Activated T-helper 1 cell treated with anti-CD3 and anti-CD28 coated beads, Interleukin-12 subunit alpha, Interleukin-12 subunit beta, Interleukin-2, Interleukin-4 antibody, amounts not matched to agents 30 ng/mL and 10 ng/mL and 1 ng/mL, durations not matched to agents 14 hours and 24 hours and 36 hours (primary cell): ENCODE data around the gene TRAP1. TPM values are rescaled to one million over a fixed set of nuclear protein-coding genes. Genes with fewer than 3 reads are reported as not detected.

Experiments
- DNase-seq: peaks from one replicate; pipeline ENCODE4 v3.0.0; 2021; ENCODE audit warnings: low spot score
- H3K27ac Mint-ChIP-seq: one replicate; pipeline ENCODE4 v1.8.0; 2021; ENCODE audit warnings: mild to moderate bottlenecking, mixed read lengths
- H3K27me3 Mint-ChIP-seq: one replicate; pipeline ENCODE4 v1.8.0; 2022; ENCODE audit warnings: mild to moderate bottlenecking, moderate library complexity, mixed read lengths; ENCODE audit not compliant: insufficient read depth
- H3K36me3 Mint-ChIP-seq: one replicate; pipeline ENCODE4 v1.8.0; 2021; ENCODE audit warnings: low read depth, mixed read lengths
- H3K4me1 Mint-ChIP-seq: one replicate; pipeline ENCODE4 v1.8.0; 2021; ENCODE audit warnings: low read depth, mixed read lengths
- H3K4me3 Mint-ChIP-seq: one replicate; pipeline ENCODE4 v1.8.0; 2021; ENCODE audit warnings: mild to moderate bottlenecking, moderate library complexity, mixed read lengths
- H3K9me3 Mint-ChIP-seq: one replicate; pipeline ENCODE4 v1.8.0; 2021; ENCODE audit warnings: mixed read lengths
- intact Hi-C: fragments of 100-400 bp; cut with micrococcal nuclease; formaldehyde crosslinking; loops from one replicate; pipeline ENCODE4 v1.15.1; 2024
- total RNA-seq: library from RNA; stranded (reverse); gene quantifications from 2 replicates; pipeline ENCODE4 v1.2.3, GENCODE V29; 2022

Gene TRAP1
- total RNA-seq, 1 donor from 2014 or later: 353 TPM

DNA sequence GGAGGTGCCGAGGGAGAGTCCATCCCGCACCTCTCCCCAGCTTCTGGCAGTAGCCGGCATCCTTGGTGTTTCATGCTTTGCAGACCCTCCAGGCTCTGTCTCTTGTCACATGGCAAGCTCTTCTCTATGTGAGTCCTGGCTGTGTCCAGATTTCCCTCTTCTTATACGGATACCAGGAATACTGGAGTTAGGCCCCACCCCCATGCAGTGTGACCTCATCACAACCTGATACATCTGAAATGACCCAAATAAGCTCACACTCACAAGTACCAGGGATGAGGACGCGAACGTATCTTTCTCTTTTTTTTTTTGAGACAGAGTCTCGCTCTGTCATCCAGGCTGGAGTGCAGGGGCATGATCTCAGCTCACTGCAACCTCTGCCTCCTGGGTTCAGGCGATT is 23.3 kb downstream of the TRAP1 start:
- H3K9me3 Mint-ChIP-seq: no peaks in the 10 kb centered on the region
- intact Hi-C loops: no loop called here
- H3K4me1 Mint-ChIP-seq: peaks cover 9% of the 10 kb centered on the region
- H3K4me3 Mint-ChIP-seq: no peak overlapping the region
- no peaks in the 10 kb centered on the region for H3K27me3 Mint-ChIP-seq
- DNase-seq: no peak
- H3K36me3 Mint-ChIP-seq: peaks cover 9% of the 10 kb centered on the region
- H3K27ac Mint-ChIP-seq: no peak overlapping the region

DNA sequence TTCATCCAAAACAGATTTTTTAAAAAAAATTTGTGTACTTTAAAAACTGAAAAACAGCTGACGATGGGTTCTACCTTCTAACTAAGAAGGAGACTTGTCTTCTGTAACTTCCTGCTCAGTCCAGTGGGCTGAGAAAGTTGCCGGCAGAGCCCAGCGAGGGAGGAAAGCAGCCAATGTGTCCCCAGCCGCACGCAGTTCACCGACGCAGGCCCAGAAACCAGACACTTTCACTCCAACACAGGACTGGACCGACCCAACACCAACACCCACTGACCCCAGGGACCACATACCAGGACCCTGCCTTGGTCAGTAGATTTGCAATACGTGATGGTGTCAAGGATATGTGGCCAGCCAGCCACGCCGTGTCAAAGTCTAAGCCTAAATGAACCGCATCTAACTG is 25.6 kb downstream of the TRAP1 start:
- DNase-seq: no peak
- peaks cover 21% of the 10 kb centered on the region for H3K36me3 Mint-ChIP-seq
- intact Hi-C loops: loop anchor here (2.0 kb wide), 1 partner anchor 25 kb away; the partner anchor contains the start of gene TRAP1

DNA sequence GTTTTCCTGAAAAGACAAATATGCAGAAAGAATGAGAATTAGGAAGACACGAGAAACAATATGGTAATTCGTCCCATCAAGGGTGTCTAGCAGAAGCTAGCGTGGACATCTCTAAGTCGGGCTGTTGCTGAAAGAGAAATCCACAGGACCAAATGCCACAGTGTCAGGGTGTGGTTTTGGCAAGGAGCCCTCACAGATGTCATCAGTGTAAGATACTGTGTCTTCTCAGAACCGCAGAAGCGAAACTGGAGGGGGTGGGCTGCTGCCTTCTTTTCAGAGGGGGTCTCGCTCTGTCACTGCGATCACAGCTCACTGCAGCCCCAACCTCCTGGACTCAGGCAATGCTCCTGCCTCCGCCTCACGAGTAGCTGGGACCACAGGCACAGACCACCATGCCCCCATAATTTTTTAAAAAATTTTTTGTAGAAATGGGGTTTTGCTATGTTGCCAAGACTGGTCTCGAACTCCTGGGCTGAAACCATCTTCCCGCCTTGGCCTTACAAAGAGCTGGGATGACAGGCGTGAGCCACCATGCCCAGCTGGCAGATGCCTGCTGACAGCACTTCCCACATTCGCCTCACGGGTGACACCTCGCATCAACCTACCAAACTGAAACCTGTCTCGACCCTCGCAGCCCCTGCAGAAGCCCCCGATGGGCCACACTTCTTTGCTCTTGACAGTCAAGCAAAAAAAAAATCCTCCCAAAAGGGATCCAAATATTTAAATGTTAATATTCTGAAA is 26.2 kb downstream of the TRAP1 start:
- H3K27me3 Mint-ChIP-seq: no peaks in the 10 kb centered on the region
- intact Hi-C loops: loop anchor here (1.0 to 2.0 kb wide), 2 partner anchors 26 to 189 kb away; partner anchors contain the start of genes CREBBP and TRAP1
- H3K4me3 Mint-ChIP-seq: no peak overlapping the region
- no peak for DNase-seq
- H3K4me1 Mint-ChIP-seq: peaks cover 9% of the 10 kb centered on the region
- no peak overlapping the region for H3K27ac Mint-ChIP-seq
- peaks cover 21% of the 10 kb centered on the region for H3K36me3 Mint-ChIP-seq
- no peaks in the 10 kb centered on the region for H3K9me3 Mint-ChIP-seq

More for the DNA sequence above, 25.6 kb downstream of the TRAP1 start:
- Mint-ChIP-seq H3K4me3 (no peak overlapping the region), H3K27ac (no peak overlapping the region), H3K27me3 (no peaks in the 10 kb centered on the region), H3K4me1 (peaks cover 9% of the 10 kb centered on the region), H3K9me3 (no peaks in the 10 kb centered on the region)

DNA sequence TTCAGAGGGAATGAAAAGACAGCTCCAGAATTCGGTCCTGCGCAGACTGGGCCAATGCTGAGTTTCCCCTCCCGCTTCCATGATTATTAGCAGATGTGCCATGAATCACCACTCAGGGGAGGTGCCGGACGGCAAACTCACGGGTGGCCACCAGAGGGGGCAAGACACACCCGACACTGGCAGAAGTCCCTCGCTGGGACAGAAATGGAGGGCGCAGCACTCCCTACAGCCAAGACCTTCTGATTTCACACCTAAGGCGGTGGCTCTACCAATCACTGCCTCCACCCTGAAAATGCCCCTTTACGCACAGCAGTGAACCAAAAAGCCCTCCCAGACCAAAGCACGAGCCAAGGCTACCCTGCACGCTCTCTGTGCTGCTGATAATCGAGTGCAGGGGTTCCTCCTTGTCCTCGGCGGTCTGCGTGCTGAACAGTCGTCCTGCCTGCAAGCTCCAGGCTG is 26.8 kb downstream of the TRAP1 start:
- H3K36me3 Mint-ChIP-seq: peaks cover 22% of the 10 kb centered on the region
- DNase-seq: peak; percentile 72
- H3K4me3 Mint-ChIP-seq: peak overlapping the region; percentile 28
- intact Hi-C loops: loop anchor here (1.0 to 2.0 kb wide), 2 partner anchors 26 to 190 kb away; partner anchors contain the start of genes CREBBP and TRAP1
- peaks cover 9% of the 10 kb centered on the region for H3K4me1 Mint-ChIP-seq
- no peak overlapping the region for H3K27ac Mint-ChIP-seq
- no peaks in the 10 kb centered on the region for H3K27me3 Mint-ChIP-seq
- H3K9me3 Mint-ChIP-seq: no peaks in the 10 kb centered on the region

DNA sequence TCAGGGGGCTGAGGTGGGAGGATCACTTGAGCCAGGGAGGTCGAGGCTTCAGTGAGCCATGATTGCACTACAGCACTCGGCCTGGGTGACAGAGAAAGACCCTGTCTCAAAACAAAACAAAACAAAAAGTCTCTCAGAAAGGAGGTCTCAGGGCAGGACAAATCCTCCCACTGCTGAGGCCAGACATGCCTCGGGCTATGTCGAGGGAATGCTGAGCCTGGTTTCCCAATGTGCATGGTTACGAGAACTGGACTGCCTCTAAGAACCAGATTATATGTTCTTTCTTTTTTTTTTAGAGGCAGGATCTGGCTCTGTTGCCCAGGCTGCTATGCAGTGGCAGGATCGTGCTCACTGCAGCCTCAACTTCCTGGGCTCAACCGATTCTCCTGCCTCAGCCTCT is 27.6 kb downstream of the TRAP1 start:
- Mint-ChIP-seq H3K9me3 (no peaks in the 10 kb centered on the region), H3K4me3 (no peak overlapping the region), H3K27ac (no peak overlapping the region), H3K4me1 (peaks cover 9% of the 10 kb centered on the region), H3K27me3 (no peaks in the 10 kb centered on the region), H3K36me3 (peaks cover 24% of the 10 kb centered on the region)
- no peak for DNase-seq
- intact Hi-C loops: loop anchor here (1.0 to 2.0 kb wide), 2 partner anchors 27 to 191 kb away; partner anchors contain the start of genes CREBBP and TRAP1

DNA sequence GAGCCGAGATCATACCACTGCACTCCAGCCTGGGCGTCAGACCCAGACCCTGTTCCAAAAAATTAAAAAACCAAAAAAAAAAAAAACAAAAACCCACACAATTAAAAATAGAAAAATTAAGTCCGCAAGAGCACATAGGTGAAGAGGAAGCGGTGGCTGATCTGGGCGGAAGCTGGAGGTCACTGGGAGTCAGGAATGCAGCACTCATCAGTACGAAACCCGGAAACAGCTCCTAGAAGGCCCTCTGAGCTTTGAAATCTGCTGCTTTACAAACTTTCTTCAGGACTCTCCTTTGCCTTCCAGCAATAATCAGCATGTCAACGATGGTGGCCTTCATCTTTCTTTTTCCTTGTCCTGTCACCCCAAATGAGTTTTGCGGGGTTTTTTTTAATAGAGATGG is 29.5 kb downstream of the TRAP1 start:
- H3K4me1 Mint-ChIP-seq: peaks cover 9% of the 10 kb centered on the region
- H3K36me3 Mint-ChIP-seq: peaks cover 27% of the 10 kb centered on the region
- DNase-seq: no peak
- H3K4me3 Mint-ChIP-seq: no peak overlapping the region
- no peaks in the 10 kb centered on the region for H3K9me3 Mint-ChIP-seq
- no peak overlapping the region for H3K27ac Mint-ChIP-seq
- intact Hi-C loops: no loop called here
- H3K27me3 Mint-ChIP-seq: no peaks in the 10 kb centered on the region

DNA sequence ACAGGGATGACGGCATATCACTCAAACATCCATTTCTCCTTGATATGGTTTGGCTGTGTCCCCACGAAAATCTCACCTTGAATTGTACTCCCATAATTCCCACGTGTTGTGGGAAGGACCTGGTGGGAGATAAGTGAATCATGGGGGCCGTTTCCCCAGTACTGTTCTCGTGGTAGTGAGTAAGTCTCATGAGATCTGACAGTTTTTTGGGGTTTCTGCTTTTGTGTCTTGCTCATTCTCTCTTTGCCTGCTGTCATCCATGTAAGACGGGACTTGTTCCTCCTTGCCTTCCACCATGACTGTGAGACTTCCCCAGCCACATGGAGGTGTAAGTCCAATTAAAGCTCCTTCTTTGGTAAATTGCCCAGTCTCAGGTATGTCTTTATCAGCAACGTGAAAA is 30.3 kb downstream of the TRAP1 start:
- Mint-ChIP-seq H3K27ac (no peak overlapping the region), H3K27me3 (no peaks in the 10 kb centered on the region), H3K4me3 (no peak overlapping the region), H3K4me1 (peaks cover 9% of the 10 kb centered on the region), H3K9me3 (no peaks in the 10 kb centered on the region), H3K36me3 (peaks cover 27% of the 10 kb centered on the region)
- intact Hi-C loops: no loop called here
- no peak for DNase-seq

DNA sequence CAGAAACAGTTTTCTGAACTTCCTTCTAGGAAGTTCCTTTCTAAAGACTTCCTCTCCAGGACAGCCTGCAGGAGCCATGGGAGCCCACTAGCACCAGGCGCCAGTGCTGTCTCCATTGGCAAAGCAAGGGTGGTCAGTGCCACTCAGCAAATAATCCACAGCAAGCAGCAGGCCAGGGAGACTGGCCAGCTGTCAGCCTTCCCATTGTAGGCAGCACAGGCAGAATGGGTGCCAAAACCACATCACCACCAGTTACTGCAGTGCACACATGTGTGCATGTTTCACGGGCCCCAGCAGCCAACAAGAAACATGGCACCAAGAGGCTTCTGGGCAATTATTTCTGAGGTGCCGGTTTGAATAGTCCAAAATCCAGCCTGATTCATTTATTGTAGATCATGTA is 36.1 kb downstream of the TRAP1 start:
- H3K36me3 Mint-ChIP-seq: peaks cover 43% of the 10 kb centered on the region
- intact Hi-C loops: no loop called here
- H3K27me3 Mint-ChIP-seq: no peaks in the 10 kb centered on the region
- H3K4me3 Mint-ChIP-seq: no peak overlapping the region
- H3K9me3 Mint-ChIP-seq: no peaks in the 10 kb centered on the region
- no peak for DNase-seq
- no peak overlapping the region for H3K27ac Mint-ChIP-seq
- H3K4me1 Mint-ChIP-seq: no peaks in the 10 kb centered on the region

DNA sequence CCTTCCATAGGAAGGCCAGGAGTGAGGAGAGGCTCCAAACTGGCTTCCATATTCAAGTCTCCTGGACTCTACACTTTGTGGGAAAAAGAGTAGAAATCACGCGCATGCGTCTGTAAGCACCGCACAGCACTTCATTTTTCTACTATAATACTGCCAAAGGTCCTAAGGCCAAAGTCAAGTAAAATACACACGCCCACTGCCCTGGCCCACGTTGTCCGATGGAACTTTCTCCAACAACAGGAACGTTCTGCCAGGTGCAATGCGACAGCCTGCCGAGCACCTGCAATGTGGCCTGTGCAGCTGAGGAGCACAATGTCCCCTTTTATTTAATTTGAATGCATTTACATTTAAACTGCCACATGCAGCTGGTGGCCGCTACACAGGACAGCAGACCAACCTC is 39.3 kb downstream of the TRAP1 start:
- no peak for DNase-seq
- no peak overlapping the region for H3K27ac Mint-ChIP-seq
- no peaks in the 10 kb centered on the region for H3K4me1 Mint-ChIP-seq
- H3K4me3 Mint-ChIP-seq: no peak overlapping the region
- intact Hi-C loops: no loop called here
- H3K36me3 Mint-ChIP-seq: peaks cover 46% of the 10 kb centered on the region
- H3K27me3 Mint-ChIP-seq: no peaks in the 10 kb centered on the region
- H3K9me3 Mint-ChIP-seq: no peaks in the 10 kb centered on the region

DNA sequence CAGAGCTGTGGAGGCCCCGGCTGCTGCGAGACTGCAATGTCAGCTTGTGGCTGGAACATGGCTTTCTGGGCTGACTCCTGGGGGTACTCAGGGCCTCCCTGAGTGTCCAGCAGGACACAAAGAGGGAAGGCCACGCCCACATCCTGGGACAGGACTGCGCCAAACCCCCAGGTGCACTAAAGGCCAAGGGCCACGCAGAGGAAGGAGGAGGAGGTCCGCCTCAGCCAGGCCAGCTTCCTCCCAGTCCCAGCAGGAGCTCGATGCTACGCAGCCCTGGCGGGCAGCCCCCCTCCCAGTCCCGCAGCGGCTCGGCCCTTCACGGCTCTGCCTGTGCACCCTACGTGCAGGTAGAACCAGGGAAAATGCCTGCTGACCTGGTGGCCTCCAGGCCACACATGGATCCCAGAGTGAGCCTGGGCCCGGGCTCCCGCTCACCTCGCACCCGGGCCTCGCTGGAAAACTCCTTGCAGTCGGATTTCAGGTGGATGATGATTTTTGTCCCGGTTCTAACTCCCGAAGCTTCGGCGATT is 41.7 kb downstream of the TRAP1 start:
- Mint-ChIP-seq H3K27ac (no peak overlapping the region), H3K36me3 (peaks cover 42% of the 10 kb centered on the region), H3K9me3 (no peaks in the 10 kb centered on the region), H3K27me3 (no peaks in the 10 kb centered on the region), H3K4me3 (no peak overlapping the region), H3K4me1 (peaks cover 2% of the 10 kb centered on the region)
- DNase-seq: no peak
- intact Hi-C loops: no loop called here

DNA sequence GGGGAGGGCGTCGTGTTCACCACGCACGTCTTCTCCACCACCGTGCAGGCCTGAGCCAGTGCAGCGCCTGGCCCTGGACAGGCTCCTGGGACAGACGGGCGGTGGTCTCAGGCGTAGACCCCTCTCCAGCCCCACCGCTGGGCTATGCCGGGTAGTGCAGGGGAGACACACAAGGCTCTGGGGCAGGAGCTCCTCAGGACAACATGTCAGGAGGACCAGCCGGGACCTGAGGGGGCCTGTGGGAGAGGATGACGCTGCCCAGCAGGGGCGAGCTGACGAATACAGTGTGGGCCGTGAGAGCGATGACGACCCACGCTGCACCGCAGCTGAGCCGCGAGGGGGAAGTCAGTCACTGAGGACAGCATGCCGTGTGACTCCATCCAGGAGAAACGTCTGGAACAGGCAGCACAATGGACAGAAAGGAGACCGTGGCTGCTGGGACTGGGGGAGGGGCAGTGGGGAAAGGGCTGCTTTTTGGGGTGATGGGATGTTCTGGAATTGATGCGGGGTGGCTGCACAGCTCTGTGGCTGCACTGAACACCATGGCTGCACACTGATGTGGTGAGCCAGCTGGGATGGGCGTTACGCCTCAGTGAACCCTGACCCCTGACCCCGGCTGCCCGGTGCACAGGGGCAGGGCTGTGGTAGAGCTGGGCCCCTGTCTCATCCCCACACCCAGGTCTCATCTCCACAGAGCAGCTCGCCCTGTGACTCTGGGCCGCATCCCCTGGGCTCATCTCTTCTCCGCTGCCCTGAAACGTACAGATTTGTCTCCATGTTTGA is 42.6 kb downstream of the TRAP1 start:
- Mint-ChIP-seq H3K27me3 (no peaks in the 10 kb centered on the region), H3K9me3 (no peaks in the 10 kb centered on the region), H3K36me3 (peaks cover 41% of the 10 kb centered on the region), H3K27ac (no peak overlapping the region), H3K4me3 (no peak overlapping the region), H3K4me1 (peaks cover 4% of the 10 kb centered on the region)
- no peak for DNase-seq
- intact Hi-C loops: no loop called here

DNA sequence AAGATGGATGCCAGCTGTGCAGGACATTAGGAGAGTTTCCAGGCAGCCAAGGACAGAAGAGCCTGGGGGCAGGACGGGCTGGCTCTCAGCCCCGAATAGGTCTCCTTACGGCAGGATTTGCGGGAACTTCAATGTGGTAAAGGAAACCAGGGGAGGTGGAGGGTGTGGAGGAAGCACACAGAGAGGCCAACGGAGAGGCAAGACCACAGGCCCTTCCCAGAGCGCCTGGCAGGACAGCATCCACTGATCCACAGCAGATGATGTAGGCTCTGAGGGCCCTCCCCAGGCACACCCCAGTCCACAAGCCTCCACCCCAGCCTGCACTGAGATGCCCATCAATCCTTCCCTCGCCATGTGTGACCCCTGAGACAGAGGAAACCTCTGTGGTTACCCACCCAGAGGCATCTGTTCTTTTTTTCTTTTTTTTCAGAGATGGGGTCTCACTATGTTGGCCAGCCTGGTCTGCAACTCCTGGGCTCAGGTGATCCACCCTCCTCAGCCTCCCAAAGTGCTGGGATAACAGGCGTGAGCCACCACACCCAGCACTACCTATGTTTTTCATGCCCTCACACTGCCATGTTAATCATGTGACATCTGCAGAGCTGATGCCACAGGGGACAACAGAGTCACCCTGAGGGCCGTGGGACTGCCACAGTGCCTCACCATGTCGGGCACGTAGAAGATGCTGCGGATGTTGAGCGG is 43.5 kb downstream of the TRAP1 start:
- Mint-ChIP-seq H3K4me3 (no peak overlapping the region), H3K4me1 (peaks cover 4% of the 10 kb centered on the region), H3K9me3 (no peaks in the 10 kb centered on the region), H3K36me3 (peaks cover 36% of the 10 kb centered on the region), H3K27me3 (no peaks in the 10 kb centered on the region), H3K27ac (no peak overlapping the region)
- no peak for DNase-seq
- intact Hi-C loops: no loop called here
